ENCODE results near the gene PLEK. TPM values are rescaled to one million over a fixed set of nuclear protein-coding genes. Genes with fewer than 3 reads are reported as not detected.

The PLEK gene
- total RNA-seq, 1 experiment from 2014 or later: not detected

DNA sequence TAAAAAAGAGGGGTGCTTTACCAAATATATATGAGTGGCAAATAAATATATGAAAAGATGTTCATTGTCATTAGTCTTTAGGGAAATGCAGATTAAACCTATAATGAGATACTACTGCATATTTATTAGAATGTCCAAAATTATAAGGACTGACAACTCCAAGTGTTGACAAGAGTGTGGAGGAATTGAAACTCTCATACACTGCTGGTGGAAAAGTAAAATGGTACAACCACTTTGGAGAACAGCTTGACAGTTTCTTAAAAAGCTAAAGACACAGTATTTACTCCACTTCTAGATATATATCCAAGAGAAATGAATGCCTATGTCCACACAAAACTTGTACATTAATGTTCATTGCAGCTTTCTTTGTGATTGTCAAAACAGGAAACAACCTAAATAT, 50.4 kb downstream of the PLEK start:
- H3K9ac ChIP-seq (ENCODE audit: low read length): no peak overlapping the region
- no peak overlapping the region for H3K4me2 ChIP-seq (ENCODE audit: low read length)
- intact Hi-C loops (cut with micrococcal nuclease): no loop called here
- no peaks in the 10 kb centered on the region for H3K9me3 ChIP-seq (ENCODE audit: low read length)
- no peak overlapping the region for H2AFZ ChIP-seq (ENCODE audit: low read length)
- H3K4me3 ChIP-seq (ENCODE audit: low read length): no peak overlapping the region
- no peaks in the 10 kb centered on the region for H3K27me3 ChIP-seq (ENCODE audit: low read length)
- ATAC-seq (no peak), DNase-seq (no peak)
- H3K9me2 ChIP-seq (replicated peaks; ENCODE audit: low read length): no peaks in the 10 kb centered on the region
- no peaks in the 10 kb centered on the region for H4K20me1 ChIP-seq (ENCODE audit: low read length)
- H3F3A ChIP-seq (ENCODE audit: low read length, unreplicated experiment): no peaks in the 10 kb centered on the region
- CTCF ChIA-PET: no interaction called here
- TF ChIP-seq EZH2phosphoT487 (IDR thresholded peaks at IDR 0.05; ENCODE audit: borderline replicate concordance, low read length) (no peak), EZH2 (IDR thresholded peaks at IDR 0.05; ENCODE audit: low read length, unreplicated experiment) (no peak)
- TF ChIP-seq, protein P1, sequence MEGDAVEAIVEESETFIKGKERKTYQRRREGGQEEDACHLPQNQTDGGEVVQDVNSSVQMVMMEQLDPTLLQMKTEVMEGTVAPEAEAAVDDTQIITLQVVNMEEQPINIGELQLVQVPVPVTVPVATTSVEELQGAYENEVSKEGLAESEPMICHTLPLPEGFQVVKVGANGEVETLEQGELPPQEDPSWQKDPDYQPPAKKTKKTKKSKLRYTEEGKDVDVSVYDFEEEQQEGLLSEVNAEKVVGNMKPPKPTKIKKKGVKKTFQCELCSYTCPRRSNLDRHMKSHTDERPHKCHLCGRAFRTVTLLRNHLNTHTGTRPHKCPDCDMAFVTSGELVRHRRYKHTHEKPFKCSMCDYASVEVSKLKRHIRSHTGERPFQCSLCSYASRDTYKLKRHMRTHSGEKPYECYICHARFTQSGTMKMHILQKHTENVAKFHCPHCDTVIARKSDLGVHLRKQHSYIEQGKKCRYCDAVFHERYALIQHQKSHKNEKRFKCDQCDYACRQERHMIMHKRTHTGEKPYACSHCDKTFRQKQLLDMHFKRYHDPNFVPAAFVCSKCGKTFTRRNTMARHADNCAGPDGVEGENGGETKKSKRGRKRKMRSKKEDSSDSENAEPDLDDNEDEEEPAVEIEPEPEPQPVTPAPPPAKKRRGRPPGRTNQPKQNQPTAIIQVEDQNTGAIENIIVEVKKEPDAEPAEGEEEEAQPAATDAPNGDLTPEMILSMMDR (conservative IDR thresholded peaks at IDR 0.05; ENCODE audit: low read depth, low read length): no peak
- POLR2A ChIA-PET (ENCODE audit: unreplicated experiment): interaction anchor here (0.7 kb wide), 1 partner anchor 1826 kb away, joined by 3 read pairs; no protein-coding TSS in a partner anchor
- no peaks in the 10 kb centered on the region for H3K36me3 ChIP-seq (ENCODE audit: low read depth, low read length)
- H3K27ac ChIP-seq (ENCODE audit: low read length): no peak overlapping the region
- BruUV-seq (replicated peaks): no TSS peak
- H3K79me2 ChIP-seq (ENCODE audit: low read length): no peaks in the 10 kb centered on the region
- no peaks in the 10 kb centered on the region for H3K4me1 ChIP-seq (ENCODE audit: insufficient read depth, low read length)

DNA sequence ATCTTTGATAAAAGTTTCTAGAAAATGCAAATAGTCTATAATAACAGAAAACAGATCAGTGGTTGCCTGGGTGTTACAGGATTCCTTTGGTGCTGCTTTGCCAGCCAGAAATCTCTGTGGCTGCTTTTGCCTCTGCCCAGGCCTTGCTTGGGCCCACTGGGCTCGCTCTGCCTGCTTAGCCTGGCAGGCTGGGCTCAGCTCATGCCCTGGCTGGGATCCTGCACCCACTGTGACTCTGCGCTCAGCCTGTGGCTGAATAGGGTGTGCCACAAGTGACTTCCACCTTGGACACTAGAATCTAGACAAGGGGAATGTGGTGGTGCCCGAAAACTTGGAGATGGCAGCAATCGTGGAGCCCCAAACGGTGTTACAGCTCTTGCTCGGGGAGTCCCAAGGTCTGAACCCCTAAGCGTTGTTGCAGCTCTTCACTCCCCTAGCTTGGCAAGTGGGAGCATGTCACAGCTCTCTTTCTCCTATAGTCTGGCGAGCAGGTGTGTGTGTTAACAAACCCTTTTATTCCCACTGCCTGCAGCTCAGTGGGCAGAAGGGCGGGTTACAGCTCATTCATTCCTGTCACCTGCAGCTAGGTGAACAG, 51.1 kb downstream of the PLEK start:
- POLR2A ChIA-PET (ENCODE audit: unreplicated experiment): no interaction called here
- Histone ChIP-seq H3K27me3 (ENCODE audit: low read length) (no peaks in the 10 kb centered on the region), H3K4me1 (ENCODE audit: insufficient read depth, low read length) (no peaks in the 10 kb centered on the region), H3K9me2 (replicated peaks; ENCODE audit: low read length) (no peaks in the 10 kb centered on the region), H3K9me3 (ENCODE audit: low read length) (no peaks in the 10 kb centered on the region), H2AFZ (ENCODE audit: low read length) (no peak overlapping the region), H3K79me2 (ENCODE audit: low read length) (no peaks in the 10 kb centered on the region), H3F3A (ENCODE audit: low read length, unreplicated experiment) (no peaks in the 10 kb centered on the region), H3K27ac (ENCODE audit: low read length) (no peak overlapping the region), H3K36me3 (ENCODE audit: low read depth, low read length) (no peaks in the 10 kb centered on the region), H3K9ac (ENCODE audit: low read length) (no peak overlapping the region), H3K4me3 (ENCODE audit: low read length) (no peak overlapping the region), H4K20me1 (ENCODE audit: low read length) (no peaks in the 10 kb centered on the region), H3K4me2 (ENCODE audit: low read length) (no peak overlapping the region)
- TF ChIP-seq EZH2phosphoT487 (IDR thresholded peaks at IDR 0.05; ENCODE audit: borderline replicate concordance, low read length): no peak
- TF ChIP-seq, protein P1 (conservative IDR thresholded peaks at IDR 0.05; ENCODE audit: low read depth, low read length): no peak
- no peak for TF ChIP-seq EZH2 (IDR thresholded peaks at IDR 0.05; ENCODE audit: low read length, unreplicated experiment)
- intact Hi-C loops (cut with micrococcal nuclease): no loop called here
- no TSS peak for BruUV-seq (replicated peaks)
- ATAC-seq: no peak
- no peak for DNase-seq
- CTCF ChIA-PET: no interaction called here

DNA sequence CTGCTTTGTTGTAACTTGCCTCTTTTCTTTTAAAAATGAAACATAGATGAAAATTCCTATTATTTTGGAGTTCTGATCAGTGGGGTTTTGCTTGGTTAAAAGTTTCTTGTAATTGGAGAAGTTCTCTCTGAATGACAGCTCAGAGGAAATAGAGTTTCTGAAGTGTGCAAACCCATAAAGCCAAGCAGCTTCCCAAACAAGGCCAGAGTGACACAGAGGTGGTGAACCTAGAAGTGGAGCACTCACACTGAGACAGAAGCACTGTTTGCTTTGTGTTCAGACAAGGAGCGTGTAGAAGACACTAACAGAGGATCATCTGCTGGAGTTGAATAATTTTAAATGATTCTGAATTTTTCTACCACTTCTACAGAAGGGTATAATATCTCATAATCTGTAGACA, 52.8 kb downstream of the PLEK start:
- BruUV-seq (replicated peaks): no TSS peak
- intact Hi-C loops (cut with micrococcal nuclease): no loop called here
- H4K20me1 ChIP-seq (ENCODE audit: low read length): no peaks in the 10 kb centered on the region
- peak; percentile 27; the same call in 1 of the 2 replicates for ATAC-seq
- no peaks in the 10 kb centered on the region for H3K79me2 ChIP-seq (ENCODE audit: low read length)
- H3K27me3 ChIP-seq (ENCODE audit: low read length): no peaks in the 10 kb centered on the region
- no peak for TF ChIP-seq EZH2 (IDR thresholded peaks at IDR 0.05; ENCODE audit: low read length, unreplicated experiment)
- no peak for TF ChIP-seq EZH2phosphoT487 (IDR thresholded peaks at IDR 0.05; ENCODE audit: borderline replicate concordance, low read length)
- TF ChIP-seq, protein P1 (conservative IDR thresholded peaks at IDR 0.05; ENCODE audit: low read depth, low read length): no peak
- H3K4me3 ChIP-seq (ENCODE audit: low read length): no peak overlapping the region
- no peak overlapping the region for H3K9ac ChIP-seq (ENCODE audit: low read length)
- H3K4me1 ChIP-seq (ENCODE audit: insufficient read depth, low read length): no peaks in the 10 kb centered on the region
- ChIA-PET CTCF (no interaction called here), POLR2A (ENCODE audit: unreplicated experiment) (no interaction called here)
- H3K4me2 ChIP-seq (ENCODE audit: low read length): no peak overlapping the region
- no peak overlapping the region for H2AFZ ChIP-seq (ENCODE audit: low read length)
- no peak for DNase-seq
- no peaks in the 10 kb centered on the region for H3K36me3 ChIP-seq (ENCODE audit: low read depth, low read length)
- H3K9me2 ChIP-seq (replicated peaks; ENCODE audit: low read length): no peaks in the 10 kb centered on the region
- no peaks in the 10 kb centered on the region for H3K9me3 ChIP-seq (ENCODE audit: low read length)
- no peaks in the 10 kb centered on the region for H3F3A ChIP-seq (ENCODE audit: low read length, unreplicated experiment)
- H3K27ac ChIP-seq (ENCODE audit: low read length): no peak overlapping the region

All from PC-3 (cell line).